NCI-H748 (cell line): ENCODE data around the gene ZXDC.

Source experiments
- DNase-seq: peaks from one replicate; lab custom pipeline; 2025; ENCODE audit not compliant: unreplicated experiment; lab: John Stamatoyannopoulos, UW

ZXDC gene

DNA sequence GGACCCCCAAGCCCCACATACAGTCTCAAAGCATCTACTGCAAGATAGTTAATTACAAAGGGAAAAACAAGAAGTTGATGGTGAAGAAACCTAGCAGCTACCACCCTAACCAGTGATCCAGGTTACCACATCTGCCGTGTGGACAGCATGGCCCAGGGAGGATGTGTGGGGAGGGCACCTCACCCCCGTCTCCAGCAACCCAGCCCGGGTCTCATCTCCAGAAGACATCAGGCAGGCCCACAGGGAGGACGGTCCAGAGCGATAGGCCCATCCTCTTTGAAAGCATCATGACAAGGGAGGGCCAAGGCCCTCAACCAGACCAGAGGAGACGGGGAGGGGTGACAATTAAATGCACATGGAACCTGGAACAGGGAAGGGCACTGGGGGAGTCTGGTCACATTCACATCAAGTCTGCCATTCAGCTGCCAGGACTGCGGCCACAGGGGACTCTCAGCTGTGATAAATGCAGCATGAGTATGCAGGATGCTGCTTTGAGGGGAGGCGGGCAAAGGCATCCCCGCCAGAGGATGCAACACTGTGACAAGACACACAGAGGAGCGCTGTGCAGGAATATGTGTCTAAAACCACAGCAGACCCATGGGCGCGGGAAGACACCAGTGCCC is 18.8 kb downstream of the ZXDC start:
- DNase-seq = no peak

GRCh38 chr3:126456211-126456610 is 19.5 kb downstream of the ZXDC start:
- DNase-seq = no peak

GRCh38 chr3:126454437-126455198 is 21.1 kb downstream of the ZXDC start:
- DNase-seq = no peak

DNA sequence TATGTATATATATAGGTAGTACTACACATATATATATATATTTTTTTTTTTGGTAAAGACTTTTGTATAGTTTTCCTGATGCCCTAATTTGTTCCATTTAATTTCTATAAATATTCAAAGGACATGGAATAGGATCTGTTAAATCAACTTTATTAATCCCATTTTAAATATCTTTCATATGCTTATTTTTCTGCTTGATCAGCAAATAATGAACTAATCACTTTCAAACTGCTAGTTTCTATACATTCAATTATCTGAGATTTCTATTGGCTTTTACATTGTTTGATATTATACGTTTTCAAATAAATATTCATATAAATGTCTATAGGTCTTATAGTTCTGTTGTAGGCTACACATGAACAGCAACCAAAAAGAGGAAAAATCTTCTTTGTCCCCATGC is 21.7 kb downstream of the ZXDC start:
- DNase-seq = no peak

- DNase-seq = no peak
Observed at GRCh38 chr3:126452213-126452612, 23.5 kb downstream of the ZXDC start.

GRCh38 chr3:126451511-126451910 is 24.2 kb downstream of the ZXDC start:
- no peak for DNase-seq

- DNase-seq = no peak
Observed at GRCh38 chr3:126450744-126451143, 24.9 kb downstream of the ZXDC start.

DNA sequence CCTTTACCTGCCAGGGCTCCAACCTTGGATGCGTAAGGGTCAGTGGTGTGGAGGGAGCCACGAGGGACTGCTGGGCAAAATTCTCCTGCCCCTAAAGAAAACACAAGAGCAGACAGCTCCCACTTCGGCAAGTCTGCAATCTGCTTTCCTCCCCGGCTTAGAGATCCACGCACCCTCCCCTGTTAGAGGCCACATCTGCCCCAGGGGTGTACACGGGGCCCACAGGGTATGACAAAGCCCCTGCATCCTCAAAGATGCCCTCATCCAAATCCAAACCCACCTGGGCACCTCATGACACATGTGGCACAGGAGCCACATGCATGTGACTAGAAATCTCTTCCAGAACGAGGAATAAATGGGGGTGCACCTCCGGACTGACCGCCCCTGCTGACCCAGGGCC is 25.5 kb downstream of the ZXDC start:
- no peak for DNase-seq

- DNase-seq = no peak
Observed at GRCh38 chr3:126449621-126450051, 26.1 kb downstream of the ZXDC start.

GRCh38 chr3:126448893-126449180 is 26.9 kb downstream of the ZXDC start:
- no peak for DNase-seq

- DNase-seq = no peak
Observed at GRCh38 chr3:126448136-126448892, 27.4 kb downstream of the ZXDC start.

GRCh38 chr3:126447456-126448106 is 28.1 kb downstream of the ZXDC start:
- DNase-seq = no peak

- no peak for DNase-seq
Observed at GRCh38 chr3:126446791-126447190, 28.9 kb downstream of the ZXDC start.

DNA sequence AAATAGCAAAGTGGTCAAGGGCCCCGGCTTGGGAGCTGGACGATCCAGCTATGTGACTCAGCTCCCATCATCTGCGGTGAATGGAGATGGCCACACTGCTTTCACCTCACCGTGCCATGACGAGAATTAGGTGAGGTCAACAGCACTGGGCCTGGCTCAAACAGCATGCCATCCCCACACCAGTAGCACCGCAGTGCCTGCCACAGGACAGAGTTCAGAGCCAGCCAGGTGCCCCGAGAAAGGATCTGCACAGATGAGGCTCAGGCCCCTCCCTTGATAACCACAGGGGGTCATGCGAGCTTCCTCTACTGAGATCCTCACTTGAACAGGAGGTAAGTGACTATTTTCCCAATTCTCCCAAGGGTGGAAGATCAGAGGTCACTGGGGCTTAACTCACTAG is 29.4 kb downstream of the ZXDC start:
- DNase-seq = no peak

DNA sequence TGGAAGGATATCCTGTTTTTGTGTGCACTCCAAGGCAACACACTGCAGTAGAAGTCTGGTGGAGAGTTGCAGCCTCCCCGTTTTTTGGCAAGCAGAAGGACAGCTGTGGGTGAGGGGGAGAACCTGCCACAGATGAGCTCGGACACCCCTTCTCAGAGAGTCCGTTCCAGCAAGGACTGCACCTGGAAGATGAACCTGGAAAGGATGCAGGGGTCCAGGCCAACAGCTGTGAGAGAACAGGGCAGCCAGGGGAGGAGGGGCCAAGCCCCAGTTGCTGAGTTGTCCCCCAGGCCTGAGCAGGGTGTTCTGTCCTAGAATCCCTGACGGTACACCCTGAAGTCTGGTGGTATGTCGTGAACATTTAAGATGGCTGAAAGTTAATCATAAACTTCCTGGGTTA is 30.2 kb downstream of the ZXDC start:
- DNase-seq = no peak

GRCh38 chr3:126442856-126443242 is 32.8 kb downstream of the ZXDC start:
- DNase-seq = no peak

DNA sequence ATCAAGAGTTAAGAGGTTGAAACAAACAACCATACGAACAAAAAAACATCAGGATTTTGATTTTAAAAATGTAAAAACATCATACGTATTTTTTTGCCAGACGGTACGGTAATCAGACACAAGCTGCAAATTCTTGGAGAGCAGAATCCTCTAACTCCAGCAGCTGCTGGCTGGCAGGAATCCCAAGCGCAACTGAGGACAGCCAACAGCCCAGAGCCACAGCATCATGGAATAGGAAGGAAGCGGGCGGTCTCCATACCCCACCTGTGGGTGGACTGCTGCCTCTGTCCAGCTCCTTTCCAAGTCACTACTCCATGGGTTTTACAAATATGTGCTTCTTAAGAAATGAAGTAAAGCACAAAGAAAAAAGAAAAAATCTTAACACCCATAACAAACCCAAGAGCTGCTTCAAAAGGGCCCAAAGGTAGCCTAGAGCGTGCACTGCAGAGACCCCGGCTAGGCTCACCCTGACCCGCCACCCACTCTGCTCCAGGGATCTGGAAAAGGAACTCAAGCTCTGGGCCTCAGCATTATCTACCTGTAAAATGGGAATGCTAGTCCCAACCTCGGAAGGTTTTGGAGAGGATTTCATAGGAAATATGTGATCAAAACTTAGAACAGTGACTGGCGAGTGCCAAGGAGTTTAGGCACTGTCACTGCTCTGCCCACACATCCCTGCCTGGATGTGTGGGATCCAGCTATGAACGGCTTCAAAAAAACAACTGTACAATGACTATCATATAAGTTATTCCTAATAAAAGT is 33.4 kb downstream of the ZXDC start:
- no peak for DNase-seq

DNA sequence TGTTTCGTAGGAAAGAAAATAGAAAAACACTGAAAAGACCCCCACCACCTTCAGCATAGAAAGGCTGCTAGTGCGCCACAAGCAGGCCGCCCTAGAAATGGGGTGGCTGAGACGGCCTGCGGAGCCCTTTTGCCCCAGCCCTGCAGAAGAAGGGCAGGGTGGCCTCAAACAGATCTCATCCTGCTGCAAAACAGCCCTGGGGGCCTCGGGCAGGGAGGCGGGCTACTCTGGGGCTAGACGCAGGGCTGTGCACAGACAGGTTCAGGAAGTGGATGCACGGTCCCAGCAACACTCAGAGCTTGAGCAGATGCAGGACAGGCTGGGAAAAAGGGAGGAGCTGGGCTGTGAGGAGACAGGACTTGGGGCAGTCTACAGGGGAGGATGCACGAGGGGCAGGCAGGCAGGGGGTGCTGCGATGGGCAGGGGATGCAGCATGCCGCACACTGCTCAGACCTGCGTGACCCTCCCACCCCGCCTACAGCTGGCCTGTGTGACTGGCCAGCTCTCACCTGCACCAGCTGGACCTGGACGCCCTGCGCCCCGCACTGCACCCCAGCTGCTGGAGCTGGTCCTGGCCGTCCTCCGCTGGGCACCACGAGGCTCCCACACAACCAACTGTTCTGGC is 34.3 kb downstream of the ZXDC start:
- no peak for DNase-seq

- no peak for DNase-seq
Observed at GRCh38 chr3:126440709-126440995, 35.0 kb downstream of the ZXDC start.

- DNase-seq = no peak
Observed at GRCh38 chr3:126439968-126440708, 35.6 kb downstream of the ZXDC start.
